Activated T-helper 17 cell treated with anti-CD3 and anti-CD28 coated beads, Interleukin-2, amount 50 U/mL, for 72 hours (primary cell): ENCODE data around the gene HIVEP2. TPM values are rescaled to one million over a fixed set of nuclear protein-coding genes. Genes with fewer than 3 reads are reported as not detected.

Experiments
- ATAC-seq: fragments of 150-1000 bp; cut with Tn5 transposase; replicated peaks from 2 replicates; pipeline ENCODE4 v1.10.0; 2021; ENCODE audit warnings: mild to moderate bottlenecking, moderate library complexity
- H3K27ac Mint-ChIP-seq: one replicate; pipeline ENCODE4 v1.8.0; 2022; ENCODE audit warnings: mixed read lengths
- H3K27me3 Mint-ChIP-seq: one replicate; pipeline ENCODE4 v1.8.0; 2022; ENCODE audit warnings: mixed read lengths
- H3K36me3 Mint-ChIP-seq: one replicate; pipeline ENCODE4 v1.8.0; 2022; ENCODE audit warnings: low read depth, mild to moderate bottlenecking, mixed read lengths
- H3K4me1 Mint-ChIP-seq: one replicate; pipeline ENCODE4 v1.8.0; 2022; ENCODE audit warnings: mixed read lengths
- H3K4me3 Mint-ChIP-seq: one replicate; pipeline ENCODE4 v1.8.0; 2022; ENCODE audit warnings: mild to moderate bottlenecking, mixed read lengths
- H3K9me3 Mint-ChIP-seq: one replicate; pipeline ENCODE4 v1.8.0; 2022; ENCODE audit warnings: mixed read lengths
- total RNA-seq, 2 donors: library from RNA; stranded (reverse); gene quantifications; one replicate each; pipeline ENCODE4 v1.2.3, GENCODE V29; 2022

HIVEP2 gene
- total RNA-seq, 2 donors from 2014 or later = 33.0 to 53.5 TPM

- Mint-ChIP-seq H3K4me1 (no peaks in the 10 kb centered on the region), H3K27ac (no peak overlapping the region), H3K27me3 (peaks cover 4% of the 10 kb centered on the region), H3K9me3 (peaks cover 9% of the 10 kb centered on the region), H3K4me3 (no peak overlapping the region), H3K36me3 (no peaks in the 10 kb centered on the region)
- no peak for ATAC-seq
Observed at GRCh38 chr6:142713959-142714358, 231.0 kb downstream of the HIVEP2 start.

GRCh38 chr6:142712231-142712630 is 232.7 kb downstream of the HIVEP2 start:
- ATAC-seq = no peak
- Mint-ChIP-seq H3K36me3 (no peaks in the 10 kb centered on the region), H3K9me3 (peaks cover 4% of the 10 kb centered on the region), H3K4me1 (no peaks in the 10 kb centered on the region), H3K27me3 (no peaks in the 10 kb centered on the region), H3K27ac (no peak overlapping the region), H3K4me3 (no peak overlapping the region)

GRCh38 chr6:142708651-142709050 is 236.3 kb downstream of the HIVEP2 start:
- H3K27ac Mint-ChIP-seq = no peak overlapping the region
- peaks cover 4% of the 10 kb centered on the region for H3K9me3 Mint-ChIP-seq
- no peaks in the 10 kb centered on the region for H3K27me3 Mint-ChIP-seq
- H3K4me1 Mint-ChIP-seq = peaks cover 10% of the 10 kb centered on the region
- H3K36me3 Mint-ChIP-seq = no peaks in the 10 kb centered on the region
- ATAC-seq = no peak
- no peak overlapping the region for H3K4me3 Mint-ChIP-seq

- Mint-ChIP-seq H3K27me3 (no peaks in the 10 kb centered on the region), H3K27ac (no peak overlapping the region), H3K9me3 (peaks cover 4% of the 10 kb centered on the region), H3K4me3 (no peak overlapping the region), H3K4me1 (peaks cover 10% of the 10 kb centered on the region), H3K36me3 (no peaks in the 10 kb centered on the region)
- no peak for ATAC-seq
Observed at GRCh38 chr6:142707255-142707654, 237.7 kb downstream of the HIVEP2 start.

GRCh38 chr6:142706210-142706609 is 238.8 kb downstream of the HIVEP2 start:
- Mint-ChIP-seq H3K9me3 (no peaks in the 10 kb centered on the region), H3K27ac (no peak overlapping the region), H3K4me1 (peaks cover 10% of the 10 kb centered on the region), H3K36me3 (no peaks in the 10 kb centered on the region), H3K4me3 (no peak overlapping the region), H3K27me3 (no peaks in the 10 kb centered on the region)
- no peak for ATAC-seq

- H3K27me3 Mint-ChIP-seq = no peaks in the 10 kb centered on the region
- H3K36me3 Mint-ChIP-seq = no peaks in the 10 kb centered on the region
- ATAC-seq = no peak
- H3K4me3 Mint-ChIP-seq = no peak overlapping the region
- H3K9me3 Mint-ChIP-seq = no peaks in the 10 kb centered on the region
- no peak overlapping the region for H3K27ac Mint-ChIP-seq
- peaks cover 10% of the 10 kb centered on the region for H3K4me1 Mint-ChIP-seq
Observed at GRCh38 chr6:142705054-142705453, 239.9 kb downstream of the HIVEP2 start.

GRCh38 chr6:142702501-142703460 is 242.2 kb downstream of the HIVEP2 start:
- Mint-ChIP-seq H3K4me1 (peaks cover 10% of the 10 kb centered on the region), H3K27ac (no peak overlapping the region), H3K4me3 (no peak overlapping the region), H3K36me3 (no peaks in the 10 kb centered on the region), H3K9me3 (no peaks in the 10 kb centered on the region), H3K27me3 (no peaks in the 10 kb centered on the region)
- ATAC-seq = no peak

Other genes starting within 250 kb of the HIVEP2 start
- 10 to 100 TPM; 12.0 to 18.1 TPM for gene AIG1, start 115.7 kb upstream of the HIVEP2 start, total RNA-seq